Mammary epithelial cell (primary cell): Measurements from ENCODE around the gene PLPP4.

ENCODE experiments used
- EZH2 ChIP-seq: IDR thresholded peaks from 2 replicates; pipeline ENCODE4 v1.6.1; 2012; ENCODE audit warnings: low read length, inconsistent platforms, borderline replicate concordance
- TF ChIP-seq, protein P1 (sequence below), 2 donors: IDR thresholded peaks in 1 of 2; conservative IDR thresholded peaks in 1 of 2; 2 replicates each; pipeline ENCODE4 v1.5.1; 2011 to 2012; ENCODE audit warnings: inconsistent platforms in 2 of 2, low read length in 2 of 2, mild to moderate bottlenecking in 2 of 2, control low read depth in 1 of 2, low read depth in 1 of 2; ENCODE audit not compliant: insufficient read depth in 1 of 2; ENCODE audit errors: extremely low read depth in 1 of 2

DNA sequence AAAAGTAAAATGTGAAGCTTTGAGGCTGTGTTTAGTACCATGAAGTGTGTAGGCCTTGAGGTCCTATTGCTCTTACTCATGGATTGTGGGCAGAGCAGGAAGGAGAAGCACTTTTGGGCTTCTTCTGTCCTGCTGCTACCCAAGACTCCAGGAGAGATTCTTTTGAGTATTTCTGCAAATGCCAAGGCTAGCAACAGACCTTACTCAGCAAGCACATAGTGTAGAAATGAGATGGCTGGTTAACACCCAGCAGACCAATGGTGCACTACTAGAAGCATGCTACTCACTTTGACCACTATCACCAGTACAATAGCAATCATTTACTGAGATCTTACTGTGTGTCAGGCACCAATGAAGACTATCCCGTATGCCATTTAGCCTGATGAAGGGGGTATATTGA, 3.2 kb downstream of the PLPP4 start:
- no peak for TF ChIP-seq EZH2
- TF ChIP-seq, protein P1, sequence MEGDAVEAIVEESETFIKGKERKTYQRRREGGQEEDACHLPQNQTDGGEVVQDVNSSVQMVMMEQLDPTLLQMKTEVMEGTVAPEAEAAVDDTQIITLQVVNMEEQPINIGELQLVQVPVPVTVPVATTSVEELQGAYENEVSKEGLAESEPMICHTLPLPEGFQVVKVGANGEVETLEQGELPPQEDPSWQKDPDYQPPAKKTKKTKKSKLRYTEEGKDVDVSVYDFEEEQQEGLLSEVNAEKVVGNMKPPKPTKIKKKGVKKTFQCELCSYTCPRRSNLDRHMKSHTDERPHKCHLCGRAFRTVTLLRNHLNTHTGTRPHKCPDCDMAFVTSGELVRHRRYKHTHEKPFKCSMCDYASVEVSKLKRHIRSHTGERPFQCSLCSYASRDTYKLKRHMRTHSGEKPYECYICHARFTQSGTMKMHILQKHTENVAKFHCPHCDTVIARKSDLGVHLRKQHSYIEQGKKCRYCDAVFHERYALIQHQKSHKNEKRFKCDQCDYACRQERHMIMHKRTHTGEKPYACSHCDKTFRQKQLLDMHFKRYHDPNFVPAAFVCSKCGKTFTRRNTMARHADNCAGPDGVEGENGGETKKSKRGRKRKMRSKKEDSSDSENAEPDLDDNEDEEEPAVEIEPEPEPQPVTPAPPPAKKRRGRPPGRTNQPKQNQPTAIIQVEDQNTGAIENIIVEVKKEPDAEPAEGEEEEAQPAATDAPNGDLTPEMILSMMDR (conservative IDR thresholded peaks at IDR 0.05 in 1 of 2, IDR thresholded peaks at IDR 0.05 in 1 of 2; ENCODE audit: extremely low read depth in 1 of 2, insufficient read depth in 1 of 2, low read depth in 1 of 2, low read length in 2 of 2), result no peak
